Kidney capillary endothelial cell (primary cell): ENCODE data around the gene ATM.
"Not testable (repeated sequence)": the region's sequence is repeated elsewhere in the genome, so short reads cannot be mapped to it uniquely, and the experiment has no call there.

Source experiments
- DNase-seq: peaks from one replicate; pipeline ENCODE4 v3.0.0-alpha.2; 2018; ENCODE audit warnings: low spot score

The ATM gene

GRCh38 chr11:108286956-108287355 is 64.1 kb downstream of the ATM start:
- no peak for DNase-seq

- not testable (repeated sequence) for DNase-seq
Observed at GRCh38 chr11:108289066-108289465, 66.2 kb downstream of the ATM start.

DNA sequence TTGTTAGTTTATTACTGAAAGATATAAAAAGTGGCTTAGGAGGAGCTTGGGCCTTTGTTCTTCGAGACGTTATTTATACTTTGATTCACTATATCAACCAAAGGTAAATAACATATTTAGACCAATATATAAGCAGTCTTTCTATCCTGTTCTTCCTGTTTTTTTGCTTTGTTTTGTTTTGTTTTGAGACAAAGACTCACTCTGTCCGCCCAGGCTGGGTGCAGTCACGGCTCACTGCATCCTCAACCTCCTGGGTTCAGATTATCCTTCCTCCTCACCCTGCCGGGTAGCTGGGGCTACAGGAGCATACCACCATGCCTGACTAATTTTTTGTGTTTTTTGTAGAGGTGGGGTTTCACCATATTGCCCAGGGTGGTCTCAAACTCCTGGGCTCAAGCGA is 66.8 kb downstream of the ATM start:
- DNase-seq, result no peak

- DNase-seq, result no peak
Observed at GRCh38 chr11:108293229-108293628, 70.4 kb downstream of the ATM start.

DNA sequence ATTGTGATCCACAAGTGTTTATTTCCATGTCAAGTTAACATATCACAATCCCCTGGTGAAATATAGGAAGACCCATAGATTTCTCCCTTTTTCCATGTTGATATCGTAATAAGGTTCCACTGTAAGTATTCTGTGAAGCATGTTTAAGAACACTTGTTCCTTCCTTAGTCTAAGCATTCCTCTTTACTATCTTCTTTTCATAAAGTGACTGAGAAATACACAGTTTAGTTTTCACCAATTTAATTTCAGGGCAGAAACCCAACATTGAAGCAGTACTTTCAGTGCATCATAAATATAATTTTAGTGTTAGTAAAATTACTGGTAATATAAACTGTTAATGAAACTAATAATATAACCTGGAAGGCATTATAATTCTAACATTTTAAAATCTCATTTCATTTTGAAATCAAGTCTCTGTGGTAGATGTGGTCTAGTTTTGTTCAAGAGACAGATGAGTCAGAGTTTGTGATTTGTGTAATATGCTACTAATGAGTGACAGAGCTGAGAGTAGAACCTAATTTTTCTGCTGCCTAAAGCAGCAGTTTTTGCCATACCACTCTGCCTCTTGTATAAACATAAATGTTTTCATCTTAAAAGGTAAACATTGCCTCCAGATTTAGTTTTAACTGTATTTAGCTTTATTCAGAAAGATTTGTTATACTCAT is 79.4 kb downstream of the ATM start:
- no peak for DNase-seq

DNA sequence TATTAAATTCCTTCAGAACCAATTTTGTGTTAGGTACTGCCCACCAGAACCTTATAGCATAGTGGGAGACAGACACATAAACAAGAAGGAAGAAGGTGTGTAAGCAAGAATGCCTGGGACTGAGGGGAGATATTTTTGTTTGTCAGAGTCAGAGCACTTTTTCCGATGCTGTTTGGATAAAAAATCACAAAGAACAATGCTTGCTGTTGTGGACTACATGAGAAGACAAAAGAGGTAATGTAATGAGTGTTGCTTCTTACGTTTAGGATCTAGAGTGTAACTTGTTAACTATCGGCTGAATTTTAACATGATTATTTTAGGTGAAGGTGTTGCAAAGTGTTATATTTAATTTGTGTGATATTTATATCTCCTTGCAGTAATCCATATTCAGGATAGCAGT is 84.9 kb downstream of the ATM start:
- DNase-seq, result no peak

GRCh38 chr11:108313444-108313843 is 90.6 kb downstream of the ATM start:
- DNase-seq, result no peak

GRCh38 chr11:108316061-108316460 is 93.2 kb downstream of the ATM start:
- no peak for DNase-seq

DNA sequence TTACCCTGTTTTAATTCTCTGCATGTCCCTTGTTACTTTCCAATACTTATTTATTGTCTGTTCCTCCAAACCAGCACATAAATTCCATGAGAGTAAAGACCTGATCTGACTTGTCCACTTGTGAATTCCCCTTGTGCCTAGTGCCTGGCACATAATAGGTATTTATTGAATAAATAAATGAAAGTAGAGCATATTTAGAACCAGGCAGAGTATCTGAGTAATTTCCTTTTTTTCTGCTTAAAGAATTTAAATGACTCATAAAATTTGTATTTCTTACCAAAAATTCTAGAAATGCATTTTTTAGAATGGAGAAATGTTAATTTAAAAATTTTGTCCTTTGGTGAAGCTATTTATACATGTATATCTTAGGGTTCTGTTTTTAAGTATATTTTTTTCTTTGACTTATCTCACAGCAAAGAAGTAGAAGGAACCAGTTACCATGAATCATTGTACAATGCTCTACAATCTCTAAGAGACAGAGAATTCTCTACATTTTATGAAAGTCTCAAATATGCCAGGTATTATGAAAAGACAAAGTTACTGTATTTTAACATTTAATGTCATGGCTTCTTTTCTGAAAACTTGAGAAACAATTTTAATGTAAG is 96.8 kb downstream of the ATM start:
- DNase-seq, result no peak

GRCh38 chr11:108322666-108323065 is 99.8 kb downstream of the ATM start:
- no peak for DNase-seq

- no peak for DNase-seq
Observed at GRCh38 chr11:108324587-108324986, 101.7 kb downstream of the ATM start.

- no peak for DNase-seq
Observed at GRCh38 chr11:108333403-108333899, 110.6 kb downstream of the ATM start.

DNA sequence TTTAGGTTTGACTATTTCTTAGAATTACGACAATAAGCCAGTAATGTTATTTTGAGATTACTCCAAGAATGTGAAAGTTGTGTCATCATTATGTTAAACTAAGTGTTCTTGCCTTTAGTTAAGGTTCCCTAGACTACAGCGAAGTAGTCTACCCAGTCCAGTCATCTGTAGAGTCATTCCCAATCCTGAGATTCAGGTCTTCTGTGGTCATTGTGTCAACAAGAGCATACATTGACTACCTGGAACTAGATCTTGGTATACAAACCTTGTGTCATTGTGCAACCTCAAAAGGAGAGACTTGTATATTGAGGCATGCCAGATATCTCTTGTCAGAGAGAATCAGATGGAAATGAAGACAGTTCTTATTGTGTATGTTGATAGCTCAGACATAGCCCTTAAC is 115.9 kb downstream of the ATM start:
- DNase-seq, result no peak

- DNase-seq, result no peak
Observed at GRCh38 chr11:108340973-108341372, 118.1 kb downstream of the ATM start.

- DNase-seq, result no peak
Observed at GRCh38 chr11:108341654-108342053, 118.8 kb downstream of the ATM start.

- no peak for DNase-seq
Observed at GRCh38 chr11:108343714-108344113, 120.8 kb downstream of the ATM start.

DNA sequence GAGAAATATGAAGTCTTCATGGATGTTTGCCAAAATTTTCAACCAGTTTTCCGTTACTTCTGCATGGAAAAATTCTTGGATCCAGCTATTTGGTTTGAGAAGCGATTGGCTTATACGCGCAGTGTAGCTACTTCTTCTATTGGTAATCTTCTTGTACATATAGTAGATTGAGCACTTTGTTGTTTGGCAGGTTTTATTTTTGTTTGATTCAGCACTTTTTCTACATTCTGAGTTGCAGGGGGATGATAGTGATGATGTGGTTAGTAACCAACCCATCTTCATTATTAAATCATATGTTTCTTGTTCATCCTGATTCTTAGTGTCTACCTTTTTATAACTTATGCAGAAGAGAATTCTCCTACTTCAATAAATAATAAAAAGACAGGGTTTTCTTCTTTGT is 122.9 kb downstream of the ATM start:
- no peak for DNase-seq

- no peak for DNase-seq
Observed at GRCh38 chr11:108346451-108346850, 123.6 kb downstream of the ATM start.

GRCh38 chr11:108351468-108351867 is 128.6 kb downstream of the ATM start:
- no peak for DNase-seq

GRCh38 chr11:108364159-108364558 is 141.3 kb downstream of the ATM start:
- no peak for DNase-seq

DNA sequence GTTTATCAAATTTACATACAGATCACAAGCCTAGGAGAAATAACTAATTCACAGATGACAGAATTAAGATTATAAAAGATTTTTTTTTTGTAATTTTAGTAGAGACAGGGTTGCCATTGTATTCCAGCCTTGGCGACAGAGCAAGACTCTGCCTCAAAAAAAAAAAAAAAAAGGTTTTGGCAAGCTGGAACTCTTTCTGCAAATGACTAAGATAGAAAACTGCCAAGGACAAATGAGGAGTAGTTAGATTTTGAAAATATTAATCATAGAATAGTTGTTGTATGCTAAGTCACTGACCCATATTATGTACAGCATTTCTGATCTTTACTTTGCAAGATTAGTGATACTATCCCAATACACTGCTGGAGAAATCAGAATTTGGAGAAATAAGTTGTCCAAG is 145.3 kb downstream of the ATM start:
- no peak for DNase-seq

DNA sequence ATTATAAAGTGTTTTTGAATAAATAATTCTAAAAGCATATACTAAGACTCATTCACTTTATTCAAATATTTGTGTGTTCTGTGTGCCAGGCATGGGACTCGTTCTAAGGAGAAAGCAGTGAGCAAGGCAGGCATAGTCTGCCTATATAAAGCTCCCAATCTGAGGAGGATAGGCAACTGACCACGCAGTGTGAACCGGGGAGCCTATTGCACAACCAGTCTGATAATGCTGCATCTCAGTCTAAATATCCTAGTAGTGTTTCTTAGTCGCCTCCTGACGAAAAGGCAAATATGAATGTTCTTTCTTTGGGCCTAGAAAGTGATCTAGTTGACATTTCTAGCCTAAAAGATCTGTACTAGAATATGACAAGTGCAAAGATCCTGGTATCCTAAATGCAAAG is 146.2 kb downstream of the ATM start:
- DNase-seq, result no peak

- no peak for DNase-seq
Observed at GRCh38 chr11:108370315-108370714, 147.4 kb downstream of the ATM start.

DNA sequence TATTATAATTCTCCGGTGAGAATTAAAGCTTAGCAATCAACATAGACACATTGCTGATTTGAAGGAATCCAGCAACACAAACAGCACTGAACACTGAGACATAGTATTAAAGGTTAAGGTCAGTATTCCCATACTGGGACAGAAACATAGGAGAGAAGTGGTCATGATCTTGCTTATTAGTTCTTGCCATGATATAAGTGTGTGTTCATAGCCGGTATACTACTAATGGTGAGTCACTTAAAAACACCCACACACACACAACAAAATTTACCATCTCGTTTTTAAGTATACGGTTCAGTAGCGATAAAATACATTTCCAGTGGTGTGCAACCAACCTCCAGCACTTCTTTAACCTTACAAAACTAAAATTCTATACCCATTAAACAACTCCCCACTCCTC is 148.1 kb downstream of the ATM start:
- DNase-seq, result no peak
